Metanephros (tissue), 2 donors: ENCODE measurements around the gene PPIP5K1. TPM values are rescaled to one million over a fixed set of nuclear protein-coding genes. Genes with fewer than 3 reads are reported as not detected.

Experiments used
- small RNA-seq: library from RNA; depleted of rRNA; stranded (forward); fragments of <200 nt; gene quantifications from one replicate; pipeline ENCODE3, GENCODE V24; 2014; ENCODE audit warnings: low replicate concordance
- total RNA-seq: library from RNA; depleted of rRNA; stranded (reverse); fragments of >200 nt; gene quantifications from one replicate; pipeline ENCODE4 v1.2.3, GENCODE V29; 2014

Gene PPIP5K1
- 35.4 TPM for total RNA-seq

DNA sequence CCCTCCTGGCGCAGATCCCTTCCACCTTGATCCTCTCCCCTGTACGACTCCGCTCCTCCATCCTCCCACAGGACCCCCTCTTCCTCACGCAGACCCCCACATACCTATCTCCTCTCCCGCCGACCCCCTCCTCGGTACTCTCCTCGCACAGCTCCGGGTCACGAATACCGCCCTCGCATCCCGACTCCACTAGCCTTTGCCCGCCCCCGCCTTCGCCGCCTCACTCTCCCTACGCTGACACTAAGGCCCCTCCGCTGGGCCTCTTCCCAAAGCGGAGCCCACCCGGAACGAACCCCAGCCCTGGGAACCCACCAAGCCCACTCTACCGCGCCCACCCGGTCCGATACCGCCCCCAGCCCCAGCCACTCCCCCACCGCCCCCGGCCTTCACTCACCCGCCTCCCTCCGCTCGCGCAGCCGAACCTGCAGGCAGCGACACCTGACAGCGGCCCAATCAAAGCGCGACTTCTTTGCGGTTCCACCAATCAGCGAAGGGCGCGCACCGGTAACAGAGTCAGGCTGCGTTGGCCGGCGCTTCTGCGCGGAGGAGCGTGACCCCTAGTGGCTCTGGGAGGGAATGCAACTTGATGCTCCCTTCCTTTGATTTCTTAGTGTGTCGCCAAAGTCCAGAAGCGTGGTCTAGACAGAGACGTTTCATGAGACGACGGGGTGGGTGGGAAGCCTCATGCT, at the start of gene PPIP5K1:
Gene PPIP5K1, minus strand, starts transcription at position 431 of the 689 bp plus-strand sequence. CDS start 5,704 bp downstream, outside the sequence.

DNA sequence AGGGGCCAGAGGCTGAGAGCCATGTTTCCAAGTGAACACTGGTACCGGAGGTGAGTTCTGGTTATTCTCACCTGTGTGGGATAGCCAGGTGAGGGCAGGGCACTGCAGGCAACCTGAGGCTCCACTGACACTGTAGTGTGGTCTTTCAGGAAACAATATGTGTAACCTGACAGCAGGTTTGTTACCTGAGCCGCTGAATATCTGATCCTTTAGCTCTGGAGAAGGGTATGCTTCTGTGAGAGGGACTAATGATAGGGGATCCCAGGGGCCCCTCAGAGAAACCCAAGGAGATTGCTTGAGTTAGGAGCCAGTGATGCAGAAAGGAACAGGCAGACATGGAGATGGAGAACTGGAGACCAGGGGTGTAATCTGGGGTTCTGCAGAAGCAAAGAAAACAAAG, 28.7 kb upstream of the PPIP5K1 start, which contains the start of gene STRC:
Gene STRC, minus strand, starts transcription at position 101 of the 400 bp plus-strand sequence. Its CDS starts 78 bp downstream, at position 23.

DNA sequence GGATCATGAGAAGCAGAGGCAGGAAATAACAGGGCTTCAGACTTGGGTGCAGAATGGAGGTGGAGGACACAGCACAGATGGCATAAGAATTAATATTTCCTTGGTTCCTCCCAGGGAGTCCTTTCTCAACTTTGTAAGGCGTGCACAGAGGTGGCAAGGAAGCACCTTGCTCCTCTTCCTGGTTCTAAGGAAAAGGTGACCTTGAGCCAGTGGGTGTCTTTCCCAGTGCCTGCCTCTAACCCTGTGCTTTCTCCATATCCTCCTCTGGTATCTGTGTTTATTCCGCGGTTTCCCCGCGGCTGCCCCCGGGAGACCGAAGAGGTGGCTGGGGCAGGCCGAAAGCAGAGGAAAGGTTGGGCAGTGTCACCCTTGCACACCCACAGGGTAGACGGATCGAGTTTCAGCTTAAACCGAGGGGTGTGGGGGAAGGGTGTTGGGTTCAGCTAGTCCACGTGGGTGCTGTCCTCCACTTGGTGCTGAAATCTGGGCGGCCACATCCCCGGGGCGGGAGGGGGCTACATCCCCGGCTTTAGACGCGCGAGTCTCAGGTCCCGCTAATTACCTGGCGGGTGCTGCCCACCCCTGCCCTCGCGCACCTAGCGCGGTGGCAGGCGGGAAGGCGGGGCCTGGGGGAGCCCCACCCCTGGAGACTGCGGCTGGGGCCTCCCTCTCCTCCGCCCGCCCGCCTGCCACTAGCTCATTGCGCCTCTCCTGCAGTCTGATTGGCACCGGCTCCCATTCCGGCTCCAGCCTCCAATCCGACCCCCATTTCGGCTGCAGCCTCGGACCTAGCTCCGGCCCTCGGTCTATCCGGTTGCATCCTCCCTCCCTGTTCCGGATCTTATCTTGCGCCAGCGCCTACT, 3.6 kb upstream of the PPIP5K1 start, which contains the start of gene CKMT1B:
Gene CKMT1B, plus strand, starts transcription at position 700 of the 863 bp plus-strand sequence. CDS start 192 bp downstream, outside the sequence.

DNA sequence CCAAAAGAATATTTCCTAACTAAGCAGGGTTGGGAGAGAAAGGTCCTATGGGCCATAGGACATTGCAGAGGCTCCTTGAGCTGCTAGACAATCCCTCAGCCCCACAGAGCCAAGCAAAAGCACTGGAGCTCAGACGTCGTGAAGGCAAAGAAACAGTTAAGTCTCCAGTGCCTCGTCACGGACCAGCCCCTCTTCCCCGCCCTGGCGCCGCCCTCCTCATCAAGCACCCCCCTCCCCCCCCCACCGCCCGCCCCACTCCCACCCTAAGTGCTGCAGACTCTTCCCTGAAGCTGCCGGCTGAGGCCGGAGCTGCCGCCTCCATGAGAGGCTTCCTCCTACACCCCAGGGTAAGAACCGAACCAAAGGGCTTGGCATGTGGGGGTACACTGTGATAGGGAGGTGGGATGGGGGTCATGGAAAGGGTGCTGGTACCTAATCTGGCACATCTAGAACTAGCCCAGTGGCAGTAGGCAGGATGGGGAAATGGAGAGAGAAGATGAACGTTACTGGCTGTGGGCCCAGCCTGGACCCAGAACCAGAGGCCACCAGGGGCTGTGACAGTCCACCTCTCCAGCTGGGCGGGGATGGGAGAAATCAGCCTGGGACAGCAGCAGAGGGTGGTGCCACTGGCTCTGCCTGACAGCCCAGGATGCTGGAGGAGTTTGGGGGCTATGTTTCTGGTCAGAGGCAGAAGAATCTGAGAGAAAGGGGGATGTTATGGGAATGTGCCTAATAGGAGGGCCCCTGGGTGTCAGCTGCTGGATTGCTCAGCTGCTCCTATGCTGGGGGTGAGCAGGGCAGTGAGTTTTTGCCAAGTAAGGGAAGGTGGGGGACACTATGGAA, 72.4 kb downstream of the PPIP5K1 start, which contains the start of gene MAP1A:
Gene MAP1A, plus strand, starts transcription at position 255 of the 843 bp plus-strand sequence. CDS start 3,866 bp downstream, outside the sequence.

DNA sequence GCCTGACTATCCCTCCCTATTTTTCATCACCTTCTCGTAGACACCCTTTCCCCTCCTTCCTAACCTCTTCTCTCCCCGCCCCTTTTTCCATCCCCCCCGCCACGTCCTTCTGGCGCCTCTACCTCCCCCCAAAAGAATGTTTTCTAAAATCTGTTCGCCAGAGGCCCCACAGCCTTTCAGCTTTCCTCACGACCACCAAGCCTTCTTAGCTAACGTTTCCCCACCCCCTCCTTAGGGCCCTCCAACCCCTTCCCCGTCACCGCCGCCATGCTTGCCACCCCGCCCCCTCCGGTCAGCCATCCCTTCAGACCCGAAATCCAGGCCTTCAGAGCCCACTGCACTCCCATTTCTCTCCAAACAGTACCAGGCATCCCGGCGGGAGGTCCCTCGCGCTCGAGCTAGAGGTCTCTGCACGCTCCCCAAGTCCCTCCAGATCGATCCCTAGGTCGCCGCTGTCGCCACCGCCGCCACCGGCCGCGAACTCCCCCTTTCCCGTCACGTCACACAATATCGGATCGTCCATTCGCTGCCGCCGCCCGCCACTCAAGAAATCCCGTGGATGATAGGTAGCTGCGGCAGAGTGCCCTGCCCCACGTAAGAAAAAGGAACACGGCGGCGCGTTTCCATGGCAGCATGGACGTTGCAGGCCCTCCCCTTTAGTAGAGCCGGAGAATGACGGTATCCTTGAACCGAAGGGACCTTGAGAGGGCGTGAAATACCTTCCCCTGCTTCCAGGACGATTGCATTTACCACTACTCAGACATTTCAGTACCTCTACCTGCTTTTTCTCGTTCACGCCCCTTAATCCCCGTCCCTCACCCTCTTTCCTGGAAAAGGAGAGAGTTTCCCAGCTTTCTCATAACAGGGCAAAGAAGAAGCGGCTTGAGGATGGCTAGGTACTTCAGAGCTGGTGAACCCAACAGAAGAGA, 97.1 kb downstream of the PPIP5K1 start, which contains the start of gene TP53BP1:
Gene TP53BP1, minus strand, starts transcription at position 484 of the 929 bp plus-strand sequence. Its CDS starts 113 bp downstream, at position 371.

Small RNAs within 50 kb of the gene (small RNA-seq; reads per million reads assigned to genes)
- gene RNU6-554P (not detected), gene RNU6-610P (not detected)

Other genes with a start within 250 kb of the PPIP5K1 start
- gene ZSCAN29, start 219.2 kb downstream of the PPIP5K1 start, total RNA-seq = 28.8 TPM
- gene TUBGCP4, start 219.1 kb downstream of the PPIP5K1 start, total RNA-seq = 17.3 TPM
- gene TP53BP1, start 97.1 kb downstream of the PPIP5K1 start, total RNA-seq = 89.0 TPM
- gene MAP1A, start 72.6 kb downstream of the PPIP5K1 start, total RNA-seq = 7.2 TPM
- gene CKMT1B, start 3.8 kb upstream of the PPIP5K1 start, total RNA-seq = 1.9 TPM
- 0.82 TPM for gene STRC, start 28.6 kb upstream of the PPIP5K1 start, total RNA-seq
- 1.9 TPM for gene CATSPER2, start 58.6 kb upstream of the PPIP5K1 start, total RNA-seq
- gene CKMT1A, start 103.7 kb upstream of the PPIP5K1 start, total RNA-seq = 0.47 TPM
- gene PDIA3, start 156.2 kb upstream of the PPIP5K1 start, total RNA-seq = 156 TPM
- 3.6 TPM for gene ELL3, start 186.8 kb upstream of the PPIP5K1 start, total RNA-seq
- gene SERF2, start 202.1 kb upstream of the PPIP5K1 start, total RNA-seq = 264 TPM
- gene SERINC4, start 210.0 kb upstream of the PPIP5K1 start, total RNA-seq = 0.23 TPM
- 5.5 TPM for gene HYPK, start 210.4 kb upstream of the PPIP5K1 start, total RNA-seq
- 21.5 TPM for gene MFAP1, start 234.5 kb upstream of the PPIP5K1 start, total RNA-seq
- gene WDR76, start 236.8 kb upstream of the PPIP5K1 start, total RNA-seq = 8.8 TPM